ENCODE results near the gene DCAF11. TPM values are rescaled to one million over a fixed set of nuclear protein-coding genes. Genes with fewer than 3 reads are reported as not detected.

Gene DCAF11
- total and polyA plus RNA-seq, 2 of the 13 experiments (the other 11 are each of a cell fraction or from before 2014, with no cell fraction given): 150 to 257 TPM

GRCh38 chr14:24096545-24097181 lies 17.9 kb upstream of the DCAF11 start:
- Histone ChIP-seq H3K9me3 (ENCODE audit: low read length) (no peaks in the 10 kb centered on the region), H3K27me3 (ENCODE audit: control insufficient read depth in 1 of 2, insufficient read depth in 2 of 2, low read length in 2 of 2) (peaks cover 0 to 6% of the 10 kb centered on the region in 2 experiments; a peak in 1 of 5 replicates), H4K20me1 (ENCODE audit: insufficient read depth, low read length) (0 out of 2 replicates have a peak, but pooled peaks cover 4% of the 10 kb centered on the region), H3K9ac (ENCODE audit: insufficient read depth, low read depth, low read length) (no peak overlapping the region), H3K4me1 (ENCODE audit: insufficient read depth, low read length) (peaks cover 67% of the 10 kb centered on the region), H3K36me3 (replicated peaks in 1 of 2; ENCODE audit: control insufficient read depth in 1 of 2, insufficient read depth in 2 of 2, low read length in 2 of 2) (peaks cover 30 to 45% of the 10 kb centered on the region in 2 experiments), H3K4me3 (replicated peaks in 1 of 3; ENCODE audit: insufficient read depth in 1 of 3, low read depth in 2 of 3, low read length in 3 of 3) (peak overlapping the region in 1 of 3 experiments; percentile 97; a peak in 1 of 6 replicates), H3K27ac (ENCODE audit: extremely low read length, insufficient read depth, low read length) (peak overlapping the region; percentile 87), H3K79me2 (ENCODE audit: insufficient read depth, low read length) (peaks cover 28% of the 10 kb centered on the region), H3K4me2 (ENCODE audit: low read depth, low read length) (peak overlapping the region; percentile 99), H2AFZ (ENCODE audit: low read length) (no peak overlapping the region)
- intact Hi-C loops (cut with micrococcal nuclease; ENCODE audit: unreplicated experiment): no loop called here
- ChIA-PET CTCF (ENCODE audit: low intra/inter-chr PET ratio, low total read pairs) (no interaction called here), POLR2A (interaction anchor here (0.6 to 14.4 kb wide), 20 partner anchors 10 to 1002 kb away, joined by 3 to 627 read pairs (median 60); partner anchors contain the start of genes ACIN1, C14orf119, CARMIL3 and CHMP4A)
- in situ Hi-C loops (cut with HindIII; ENCODE audit: extremely low pct_ligation_motif_present, low pct_unique_long_range_greater_than_20kb): no loop called here
- FAIRE-seq (no peak), ATAC-seq (no peak), DNase-seq (ENCODE audit: low spot score) (no peak)
- no TSS peak for BruUV-seq (replicated peaks)
- WGBS (ENCODE audit: low lambda C conversion rate): 94% methylated on average over 8 of the region's 8 CpGs
- TF ChIP-seq ZNF44 (CRISPR knock-in tag; IDR thresholded peaks at IDR 0.05) (no peak), RARA (CRISPR knock-in tag; IDR thresholded peaks at IDR 0.05) (no peak), ZNF383 (CRISPR knock-in tag; IDR thresholded peaks at IDR 0.05; ENCODE audit: borderline replicate concordance) (no peak), KDM4B (CRISPR knock-in tag; IDR thresholded peaks at IDR 0.05) (no peak), ZNF335 (CRISPR knock-in tag; IDR thresholded peaks at IDR 0.05) (no peak), KAT8 (CRISPR knock-in tag; IDR thresholded peaks at IDR 0.05) (no peak), ZNF563 (CRISPR knock-in tag; IDR thresholded peaks at IDR 0.05) (no peak), LBX2 (CRISPR knock-in tag; IDR thresholded peaks at IDR 0.05; ENCODE audit: borderline replicate concordance) (0 out of 2 replicates have a peak, but pooled peaks have one; percentile 58), POGZ (CRISPR knock-in tag; IDR thresholded peaks at IDR 0.05) (no peak), TEF (CRISPR knock-in tag; IDR thresholded peaks at IDR 0.05) (no peak), NFKB2 (CRISPR knock-in tag; IDR thresholded peaks at IDR 0.05; ENCODE audit: borderline replicate concordance) (no peak; the same call in 1 of the 2 replicates), HNRNPL (IDR thresholded peaks at IDR 0.05; ENCODE audit: low read depth, low read length) (0 out of 2 replicates have a peak, but pooled peaks have one; percentile 51), LCORL (IDR thresholded peaks at IDR 0.05) (no peak), LCORL (CRISPR knock-in tag; IDR thresholded peaks at IDR 0.05) (no peak), ZBTB4 (CRISPR knock-in tag; IDR thresholded peaks at IDR 0.05; ENCODE audit: borderline replicate concordance) (no peak; the same call in 1 of the 2 replicates), ZNF761 (CRISPR knock-in tag; conservative IDR thresholded peaks at IDR 0.05) (no peak), KLF12 (CRISPR knock-in tag; IDR thresholded peaks at IDR 0.05; ENCODE audit: borderline replicate concordance) (no peak)
- TF ChIP-seq, protein P1, sequence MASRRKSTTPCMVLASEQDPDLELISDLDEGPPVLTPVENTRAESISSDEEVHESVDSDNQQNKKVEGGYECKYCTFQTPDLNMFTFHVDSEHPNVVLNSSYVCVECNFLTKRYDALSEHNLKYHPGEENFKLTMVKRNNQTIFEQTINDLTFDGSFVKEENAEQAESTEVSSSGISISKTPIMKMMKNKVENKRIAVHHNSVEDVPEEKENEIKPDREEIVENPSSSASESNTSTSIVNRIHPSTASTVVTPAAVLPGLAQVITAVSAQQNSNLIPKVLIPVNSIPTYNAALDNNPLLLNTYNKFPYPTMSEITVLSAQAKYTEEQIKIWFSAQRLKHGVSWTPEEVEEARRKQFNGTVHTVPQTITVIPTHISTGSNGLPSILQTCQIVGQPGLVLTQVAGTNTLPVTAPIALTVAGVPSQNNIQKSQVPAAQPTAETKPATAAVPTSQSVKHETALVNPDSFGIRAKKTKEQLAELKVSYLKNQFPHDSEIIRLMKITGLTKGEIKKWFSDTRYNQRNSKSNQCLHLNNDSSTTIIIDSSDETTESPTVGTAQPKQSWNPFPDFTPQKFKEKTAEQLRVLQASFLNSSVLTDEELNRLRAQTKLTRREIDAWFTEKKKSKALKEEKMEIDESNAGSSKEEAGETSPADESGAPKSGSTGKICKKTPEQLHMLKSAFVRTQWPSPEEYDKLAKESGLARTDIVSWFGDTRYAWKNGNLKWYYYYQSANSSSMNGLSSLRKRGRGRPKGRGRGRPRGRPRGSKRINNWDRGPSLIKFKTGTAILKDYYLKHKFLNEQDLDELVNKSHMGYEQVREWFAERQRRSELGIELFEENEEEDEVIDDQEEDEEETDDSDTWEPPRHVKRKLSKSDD (CRISPR knock-in tag; IDR thresholded peaks at IDR 0.05; ENCODE audit: low read depth): no peak
